Brain microvascular endothelial cell (primary cell): Measurements from ENCODE around the gene PFN3.

Experiments used
- DNase-seq: peaks from one replicate; pipeline ENCODE4 v3.0.0-alpha.2; 2020
- H3K27ac ChIP-seq: fragments of 250-450 bp; sonication (Bioruptor Pico); 2 replicates; pipeline ENCODE4 v1.5.1; 2020; ENCODE audit warnings: mild to moderate bottlenecking, moderate library complexity
- H3K27me3 ChIP-seq: fragments of 250-450 bp; sonication (Bioruptor Pico); replicated peaks from 2 replicates; pipeline ENCODE4 v1.5.1; 2020; ENCODE audit warnings: mild to moderate bottlenecking
- H3K36me3 ChIP-seq: fragments of 250-450 bp; sonication (Bioruptor Pico); replicated peaks from 2 replicates; pipeline ENCODE4 v1.5.1; 2020; ENCODE audit warnings: mild to moderate bottlenecking
- H3K4me3 ChIP-seq: 2 replicates; pipeline ENCODE4 v1.5.1; 2011; ENCODE audit warnings: low read depth, mild to moderate bottlenecking, control low read depth, low read length, moderate library complexity
- in situ Hi-C: cut with HindIII; loops from 2 replicates; pipeline ENCODE4 v1.10.0; 2017; ENCODE audit warnings: low sequenced_read_pairs, low pct_ligation_motif_present
- TF ChIP-seq, protein P1 (sequence below): IDR thresholded peaks from 2 replicates; pipeline ENCODE4 v1.5.1; 2011; ENCODE audit warnings: low read depth, mild to moderate bottlenecking, moderate library complexity, low read length, control low read depth, inconsistent platforms; ENCODE audit errors: missing control alignments

PFN3 gene

GRCh38 chr5:177439518-177440053 is 39.1 kb upstream of the PFN3 start:
- Histone ChIP-seq H3K36me3 (peaks cover 32% of the 10 kb centered on the region), H3K27ac (no peak overlapping the region), H3K4me3 (no peak overlapping the region), H3K27me3 (no peaks in the 10 kb centered on the region)
- TF ChIP-seq, protein P1, sequence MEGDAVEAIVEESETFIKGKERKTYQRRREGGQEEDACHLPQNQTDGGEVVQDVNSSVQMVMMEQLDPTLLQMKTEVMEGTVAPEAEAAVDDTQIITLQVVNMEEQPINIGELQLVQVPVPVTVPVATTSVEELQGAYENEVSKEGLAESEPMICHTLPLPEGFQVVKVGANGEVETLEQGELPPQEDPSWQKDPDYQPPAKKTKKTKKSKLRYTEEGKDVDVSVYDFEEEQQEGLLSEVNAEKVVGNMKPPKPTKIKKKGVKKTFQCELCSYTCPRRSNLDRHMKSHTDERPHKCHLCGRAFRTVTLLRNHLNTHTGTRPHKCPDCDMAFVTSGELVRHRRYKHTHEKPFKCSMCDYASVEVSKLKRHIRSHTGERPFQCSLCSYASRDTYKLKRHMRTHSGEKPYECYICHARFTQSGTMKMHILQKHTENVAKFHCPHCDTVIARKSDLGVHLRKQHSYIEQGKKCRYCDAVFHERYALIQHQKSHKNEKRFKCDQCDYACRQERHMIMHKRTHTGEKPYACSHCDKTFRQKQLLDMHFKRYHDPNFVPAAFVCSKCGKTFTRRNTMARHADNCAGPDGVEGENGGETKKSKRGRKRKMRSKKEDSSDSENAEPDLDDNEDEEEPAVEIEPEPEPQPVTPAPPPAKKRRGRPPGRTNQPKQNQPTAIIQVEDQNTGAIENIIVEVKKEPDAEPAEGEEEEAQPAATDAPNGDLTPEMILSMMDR = no peak
- DNase-seq = no peak
- in situ Hi-C loops = loop anchor here (25.0 kb wide), 1 partner anchor 127 kb away; the partner anchor contains the start of genes MXD3, PRELID1 and RAB24

GRCh38 chr5:177438468-177438867 is 38.0 kb upstream of the PFN3 start:
- peaks cover 44% of the 10 kb centered on the region for H3K36me3 ChIP-seq

DNA sequence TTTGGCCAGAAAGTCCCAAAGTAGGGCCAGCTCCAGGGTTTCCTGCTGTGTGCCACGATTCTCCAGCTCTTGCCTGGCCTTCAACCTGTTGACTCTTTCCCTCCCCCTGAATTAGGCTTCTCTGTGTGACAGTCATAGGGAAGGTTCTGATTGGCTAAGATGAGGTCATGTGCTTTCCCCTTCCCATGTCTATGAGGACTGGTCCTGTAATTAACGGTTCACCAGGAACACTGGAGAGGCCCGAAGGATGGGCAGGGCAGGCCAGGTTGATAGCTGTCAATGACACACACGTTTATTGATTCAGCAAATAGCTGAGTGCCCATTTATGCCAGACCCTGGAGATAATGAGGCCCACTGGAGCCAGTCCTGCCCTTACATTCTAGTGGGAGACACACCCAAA is 37.2 kb upstream of the PFN3 start:
- TF ChIP-seq, protein P1 = no peak
- no peak for DNase-seq
- in situ Hi-C loops = loop anchor here (25.0 kb wide), 1 partner anchor 125 kb away; the partner anchor contains the start of genes MXD3, PRELID1 and RAB24
- H3K36me3 ChIP-seq = peaks cover 52% of the 10 kb centered on the region
- H3K27me3 ChIP-seq = no peaks in the 10 kb centered on the region
- H3K27ac ChIP-seq = no peak overlapping the region
- no peak overlapping the region for H3K4me3 ChIP-seq

More at GRCh38 chr5:177438468-177438867, 38.0 kb upstream of the PFN3 start:
- H3K4me3 ChIP-seq = no peak overlapping the region
- no peak overlapping the region for H3K27ac ChIP-seq
- DNase-seq = no peak
- TF ChIP-seq, protein P1 = no peak
- in situ Hi-C loops = loop anchor here (25.0 kb wide), 1 partner anchor 126 kb away; the partner anchor contains the start of genes MXD3, PRELID1 and RAB24
- no peaks in the 10 kb centered on the region for H3K27me3 ChIP-seq

GRCh38 chr5:177435847-177436536 is 35.5 kb upstream of the PFN3 start:
- in situ Hi-C loops = loop anchor here (25.0 kb wide), 1 partner anchor 124 kb away; the partner anchor contains the start of genes MXD3, PRELID1 and RAB24
- no peak for DNase-seq
- Histone ChIP-seq H3K27me3 (no peaks in the 10 kb centered on the region), H3K27ac (no peak overlapping the region), H3K4me3 (no peak overlapping the region), H3K36me3 (peaks cover 56% of the 10 kb centered on the region)
- TF ChIP-seq, protein P1 = no peak

- DNase-seq = no peak
- no peak overlapping the region for H3K4me3 ChIP-seq
- TF ChIP-seq, protein P1 = no peak
- H3K36me3 ChIP-seq = peaks cover 56% of the 10 kb centered on the region
- H3K27me3 ChIP-seq = no peaks in the 10 kb centered on the region
- in situ Hi-C loops = loop anchor here (25.0 kb wide), 1 partner anchor 123 kb away; the partner anchor contains the start of genes MXD3, PRELID1 and RAB24
- H3K27ac ChIP-seq = no peak overlapping the region
These were observed 34.7 kb upstream of the PFN3 start for GRCh38 chr5:177434942-177435738.
